CD8-positive, alpha-beta memory T cell (primary cell): ENCODE results near the gene PCNX4. TPM values are rescaled to one million over a fixed set of nuclear protein-coding genes. Genes with fewer than 3 reads are reported as not detected.
A peak's percentile ranks its signal among the peaks of the same experiment; 100 is the strongest.
"Not testable (repeated sequence)": the region's sequence is repeated elsewhere in the genome, so short reads cannot be mapped to it uniquely, and the experiment has no call there.

Experiments used
- CTCF ChIA-PET: fragments of 350-600 bp; sonication (Branson Sonifier 250); formaldehyde crosslinking; loops from one replicate; lab custom pipeline; 2021; ENCODE audit warnings: antibody characterized with exemption; lab: Charles Lee
- POLR2A ChIA-PET: fragments of 350-600 bp; sonication (Branson Sonifier 250); formaldehyde crosslinking; loops from one replicate; lab custom pipeline; 2021; ENCODE audit warnings: antibody characterized with exemption; lab: Charles Lee
- DNase-seq, 5 donors: peaks; one replicate each; pipeline versions ENCODE4 v3.0.0 to v3.0.0-alpha.2; 2020 to 2022; ENCODE audit warnings: mixed read lengths in 1 of 5
- H3K27ac ChIP-seq: one replicate; pipeline ENCODE4 v1.7.0; 2013; ENCODE audit warnings: low read depth, mild to moderate bottlenecking, low read length, moderate library complexity
- H3K27me3 ChIP-seq: 2 replicates; pipeline ENCODE4 v1.7.0; 2013; ENCODE audit warnings: low read length, mild to moderate bottlenecking; ENCODE audit not compliant: insufficient read depth, poor library complexity, severe bottlenecking
- H3K36me3 ChIP-seq: 2 replicates; pipeline ENCODE4 v1.7.0; 2013; ENCODE audit warnings: mild to moderate bottlenecking, low read length, moderate library complexity; ENCODE audit not compliant: insufficient read depth
- H3K4me1 ChIP-seq: 2 replicates; pipeline ENCODE4 v1.7.0; 2013; ENCODE audit warnings: mild to moderate bottlenecking, low read length, moderate library complexity; ENCODE audit not compliant: insufficient read depth
- H3K4me3 ChIP-seq: 2 replicates; pipeline ENCODE4 v1.7.0; 2013; ENCODE audit warnings: mild to moderate bottlenecking, low read length
- H3K9me3 ChIP-seq: 2 replicates; pipeline ENCODE4 v1.7.0; 2013; ENCODE audit warnings: mild to moderate bottlenecking, low read length
- H3K27ac Mint-ChIP-seq, 8 donors: one replicate each; pipeline ENCODE4 v1.8.0; 2020 to 2021; ENCODE audit warnings: mixed read lengths in 8 of 8, mild to moderate bottlenecking in 6 of 8, inconsistent platforms in 3 of 8, moderate library complexity in 3 of 8
- H3K27me3 Mint-ChIP-seq, 2 donors: one replicate each; pipeline ENCODE4 v1.8.0; 2020 to 2021; ENCODE audit warnings: mixed read lengths in 2 of 2, mild to moderate bottlenecking in 1 of 2, moderate library complexity in 1 of 2
- H3K36me3 Mint-ChIP-seq, 3 donors: one replicate each; pipeline ENCODE4 v1.8.0; 2020 to 2021; ENCODE audit warnings: mixed read lengths in 3 of 3, inconsistent platforms in 1 of 3, mild to moderate bottlenecking in 1 of 3
- H3K4me1 Mint-ChIP-seq, 3 donors: one replicate each; pipeline ENCODE4 v1.8.0; 2020 to 2021; ENCODE audit warnings: mixed read lengths in 3 of 3, inconsistent platforms in 1 of 3, mild to moderate bottlenecking in 1 of 3
- H3K4me3 Mint-ChIP-seq, 7 donors: one replicate each; pipeline ENCODE4 v1.8.0; 2020 to 2021; ENCODE audit warnings: mixed read lengths in 7 of 7, mild to moderate bottlenecking in 6 of 7, moderate library complexity in 4 of 7, inconsistent platforms in 2 of 7
- H3K9me3 Mint-ChIP-seq, 5 donors: one replicate each; pipeline ENCODE4 v1.8.0; 2020 to 2022; ENCODE audit warnings: mixed read lengths in 5 of 5, mild to moderate bottlenecking in 3 of 5, moderate library complexity in 2 of 5, inconsistent platforms in 1 of 5
- polyA plus RNA-seq: library from polyadenylated mRNA; unstranded; fragments of 300-500 nt; fragmentation: Illumina TruSeq; gene quantifications from one replicate; pipeline ENCODE4 v1.2.3, GENCODE V29; 2021
- total RNA-seq, 2 experiments: library from RNA; stranded (reverse); gene quantifications; one replicate each; pipeline ENCODE4 v1.2.3, GENCODE V29; 2021

PCNX4 gene
- total RNA-seq (10 to 100 TPM; 38.8 to 43.5 TPM), polyA plus RNA-seq (21.4 TPM)

DNA sequence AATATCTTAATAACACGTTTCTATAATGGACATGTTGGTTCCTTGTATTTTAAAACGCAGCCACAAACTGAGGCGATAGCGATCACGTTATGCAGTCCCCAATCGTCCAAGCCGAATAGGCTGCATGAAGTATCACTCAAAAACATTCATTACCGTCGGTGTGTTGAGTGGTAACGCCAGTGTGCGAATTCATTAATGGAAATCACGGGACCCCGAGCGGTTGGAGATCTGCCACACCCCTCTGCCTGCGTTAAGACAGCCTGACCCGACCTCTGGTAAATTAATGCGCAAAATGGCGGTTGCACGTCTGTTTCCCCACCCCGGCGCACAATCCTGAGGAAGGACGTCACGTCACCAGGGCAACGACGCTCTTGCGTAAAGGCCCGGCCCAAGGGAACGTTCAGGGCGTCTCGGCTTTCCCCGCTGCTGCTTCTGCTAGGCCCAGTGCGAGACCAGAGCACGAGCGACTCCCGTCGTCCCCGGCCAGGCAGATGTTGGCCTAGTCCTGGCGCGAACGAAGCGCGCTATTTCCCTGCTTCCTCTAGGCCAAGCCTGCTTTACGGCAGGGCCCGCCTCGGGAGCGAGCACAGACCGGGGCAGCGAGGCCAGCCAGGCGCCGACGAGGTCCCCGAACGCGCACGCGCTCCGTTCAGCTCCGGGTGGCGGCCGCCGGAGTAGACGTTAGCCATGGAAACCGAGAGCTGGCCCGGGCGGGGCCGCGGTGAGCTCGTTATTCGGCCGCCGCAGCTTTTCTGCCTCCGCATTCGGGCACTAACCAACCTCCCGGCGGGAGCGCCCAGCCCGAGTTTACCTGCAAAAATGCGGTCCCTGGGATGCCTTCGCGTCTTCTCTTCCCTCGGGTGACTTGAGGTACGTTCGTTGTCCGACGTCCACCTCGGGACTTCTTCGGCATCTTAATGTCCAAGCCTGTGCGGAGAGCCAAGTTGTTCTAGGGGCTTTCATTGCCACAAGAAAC is at the start of gene PCNX4:
Gene PCNX4 (plus strand): TSS at position 374 of the 976 bp plus-strand sequence. CDS start 15,716 bp downstream, outside the sequence.
- Histone ChIP-seq H3K27ac (peak within 1 kb of the TSS; percentile 90), H3K27me3 (no peaks in the 10 kb centered on the region), H3K9me3 (no peaks in the 10 kb centered on the region), H3K4me1 (peaks cover 28% of the 10 kb centered on the region), H3K4me3 (peak within 1 kb of the TSS; percentile 90), H3K36me3 (no peaks in the 10 kb centered on the region)
- peak within 1 kb of the TSS; percentile 85 to 99 (median 95) for H3K27ac Mint-ChIP-seq
- H3K36me3 Mint-ChIP-seq, result peaks cover 0 to 18% (median 0%) of the 10 kb centered on the region in 3 donors
- peak within 1 kb of the TSS; percentile 86 to 96 (median 93) for H3K4me3 Mint-ChIP-seq
- H3K27me3 Mint-ChIP-seq, result peaks cover 0 to 3% of the 10 kb centered on the region in 2 donors
- ChIA-PET POLR2A (interaction anchor here (0.9 to 3.4 kb wide), 6 partner anchors 67 to 157 kb away, joined by 3 to 15 read pairs (median 4); partner anchors contain the start of genes DHRS7 and PPM1A), CTCF (interaction anchor here (0.7 to 2.9 kb wide), 6 partner anchors 24 to 127 kb away, joined by 4 to 16 read pairs (median 5); partner anchors contain the start of gene DHRS7)
- DNase-seq, result peak; percentile 90 to 97 (median 95)
- peaks cover 39 to 54% (median 48%) of the 10 kb centered on the region in 3 donors for H3K4me1 Mint-ChIP-seq
- H3K9me3 Mint-ChIP-seq, result no peaks in the 10 kb centered on the region

GRCh38 chr14:60047976-60048375 is 43.7 kb upstream of the PCNX4 start:
- H3K9me3 Mint-ChIP-seq, result peaks cover 12 to 29% (median 20%) of the 10 kb centered on the region in 5 donors
- H3K4me3 ChIP-seq, POLR2A ChIA-PET, H3K36me3 ChIP-seq, CTCF ChIA-PET, H3K4me1 ChIP-seq, H3K4me3 Mint-ChIP-seq, H3K27ac ChIP-seq, H3K27me3 ChIP-seq, H3K9me3 ChIP-seq: not testable (repeated sequence)
- peaks cover 37 to 62% of the 10 kb centered on the region in 2 donors for H3K27me3 Mint-ChIP-seq
- peaks cover 12 to 21% (median 20%) of the 10 kb centered on the region in 3 donors for H3K4me1 Mint-ChIP-seq
- DNase-seq, result peak in 2 of 5 donors; percentile 1 to 55
- H3K36me3 Mint-ChIP-seq, result peaks cover 0 to 17% (median 1%) of the 10 kb centered on the region in 3 donors
- peak overlapping the region in 1 of 8 donors; percentile 5 for H3K27ac Mint-ChIP-seq

- Histone ChIP-seq H3K27me3 (no peaks in the 10 kb centered on the region), H3K27ac (no peak overlapping the region), H3K9me3 (no peaks in the 10 kb centered on the region), H3K4me3 (no peak overlapping the region), H3K36me3 (no peaks in the 10 kb centered on the region), H3K4me1 (peaks cover 8% of the 10 kb centered on the region)
- peak overlapping the region in 5 of 7 donors; percentile 12 to 53 (median 42) for H3K4me3 Mint-ChIP-seq
- peaks cover 34 to 48% of the 10 kb centered on the region in 2 donors for H3K27me3 Mint-ChIP-seq
- H3K36me3 Mint-ChIP-seq, result no peaks in the 10 kb centered on the region
- POLR2A ChIA-PET, result interaction anchor here (0.6 kb wide), 1 partner anchor 41 kb away, joined by 3 read pairs; no protein-coding TSS in a partner anchor
- peaks cover 12 to 21% (median 20%) of the 10 kb centered on the region in 3 donors for H3K4me1 Mint-ChIP-seq
- peak in 2 of 5 donors; percentile 2 to 44 for DNase-seq
- H3K27ac Mint-ChIP-seq, result no peak overlapping the region
- CTCF ChIA-PET, result no interaction called here
- H3K9me3 Mint-ChIP-seq, result peaks cover 0 to 6% (median 0%) of the 10 kb centered on the region in 5 donors
Measured at GRCh38 chr14:60051721-60052221, 40.0 kb upstream of the PCNX4 start.

DNA sequence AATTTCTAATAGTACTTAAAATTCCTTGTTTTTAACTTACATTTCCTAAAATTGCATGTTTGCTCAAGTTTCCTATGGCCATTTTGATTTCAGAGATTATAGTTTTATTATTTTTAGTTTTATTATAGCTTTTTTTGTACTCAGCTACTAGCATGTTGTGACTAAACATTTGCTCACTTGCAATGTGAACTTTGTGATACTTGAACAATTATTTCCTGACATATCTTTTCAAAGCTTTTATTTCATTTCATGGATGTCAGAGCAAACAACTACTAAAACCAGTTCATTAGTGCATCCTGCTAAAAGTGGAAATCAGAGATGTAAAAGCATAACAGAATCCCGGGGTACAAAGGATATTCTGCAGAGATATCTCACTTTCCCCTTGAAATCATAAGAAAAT is 33.6 kb upstream of the PCNX4 start:
- no peaks in the 10 kb centered on the region for H3K27me3 ChIP-seq
- Mint-ChIP-seq H3K27ac (no peak overlapping the region), H3K4me3 (no peak overlapping the region), H3K4me1 (no peaks in the 10 kb centered on the region), H3K36me3 (no peaks in the 10 kb centered on the region), H3K9me3 (peaks cover 0 to 5% (median 0%) of the 10 kb centered on the region in 5 donors), H3K27me3 (peaks cover 14 to 45% of the 10 kb centered on the region in 2 donors)
- no peak overlapping the region for H3K27ac ChIP-seq
- H3K9me3 ChIP-seq, result no peaks in the 10 kb centered on the region
- no peaks in the 10 kb centered on the region for H3K4me1 ChIP-seq
- no peak overlapping the region for H3K4me3 ChIP-seq
- POLR2A ChIA-PET, result no interaction called here
- CTCF ChIA-PET, result no interaction called here
- no peaks in the 10 kb centered on the region for H3K36me3 ChIP-seq
- no peak for DNase-seq

DNA sequence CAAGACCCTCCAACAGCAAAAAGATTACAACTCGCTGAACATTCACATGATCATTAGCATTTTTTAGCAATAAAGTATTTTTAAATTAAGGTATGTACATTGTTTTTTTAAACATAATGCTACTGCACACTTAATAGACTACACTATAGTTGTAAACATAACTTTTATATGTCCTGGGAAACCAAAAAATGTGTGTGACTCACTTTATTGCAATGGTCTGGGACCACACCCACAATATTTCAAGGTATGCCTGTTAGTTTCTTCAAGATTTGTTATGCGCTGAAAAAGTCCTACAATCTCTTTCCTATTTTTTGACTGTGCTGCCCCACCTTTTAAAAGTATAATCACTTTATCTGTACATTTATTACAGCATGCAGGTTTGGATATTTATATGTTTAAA is 30.4 kb upstream of the PCNX4 start:
- CTCF ChIA-PET, result interaction anchor here (1.4 to 2.1 kb wide), 3 partner anchors 97 to 123 kb away, joined by 6 to 10 read pairs (median 6); partner anchors contain the start of gene DHRS7

GRCh38 chr14:60064491-60065072 is 27.1 kb upstream of the PCNX4 start:
- Mint-ChIP-seq H3K9me3 (no peaks in the 10 kb centered on the region), H3K27me3 (peaks cover 2 to 17% of the 10 kb centered on the region in 2 donors), H3K4me3 (no peak overlapping the region), H3K36me3 (no peaks in the 10 kb centered on the region), H3K27ac (no peak overlapping the region), H3K4me1 (no peaks in the 10 kb centered on the region)
- H3K4me3 ChIP-seq, result no peak overlapping the region
- POLR2A ChIA-PET, result no interaction called here
- no peaks in the 10 kb centered on the region for H3K4me1 ChIP-seq
- DNase-seq, result peak in 2 of 5 donors; percentile 23 to 29
- H3K36me3 ChIP-seq, result no peaks in the 10 kb centered on the region
- no peaks in the 10 kb centered on the region for H3K9me3 ChIP-seq
- H3K27ac ChIP-seq, result no peak overlapping the region
- CTCF ChIA-PET, result interaction anchor here (0.6 to 4.9 kb wide), 8 partner anchors 10 to 936 kb away, joined by 3 to 71 read pairs (median 4); partner anchors contain the start of genes DHRS7 and PCNX4
- H3K27me3 ChIP-seq, result no peaks in the 10 kb centered on the region

More for the DNA sequence above, 30.4 kb upstream of the PCNX4 start:
- Histone ChIP-seq H3K27ac (no peak overlapping the region), H3K4me3 (no peak overlapping the region), H3K4me1 (no peaks in the 10 kb centered on the region), H3K36me3 (no peaks in the 10 kb centered on the region), H3K9me3 (no peaks in the 10 kb centered on the region), H3K27me3 (no peaks in the 10 kb centered on the region)
- H3K4me1 Mint-ChIP-seq, result no peaks in the 10 kb centered on the region
- POLR2A ChIA-PET, result no interaction called here
- no peak overlapping the region for H3K4me3 Mint-ChIP-seq
- H3K9me3 Mint-ChIP-seq, result no peaks in the 10 kb centered on the region
- H3K27me3 Mint-ChIP-seq, result peaks cover 2 to 28% of the 10 kb centered on the region in 2 donors
- no peak for DNase-seq
- no peaks in the 10 kb centered on the region for H3K36me3 Mint-ChIP-seq
- no peak overlapping the region for H3K27ac Mint-ChIP-seq

DNA sequence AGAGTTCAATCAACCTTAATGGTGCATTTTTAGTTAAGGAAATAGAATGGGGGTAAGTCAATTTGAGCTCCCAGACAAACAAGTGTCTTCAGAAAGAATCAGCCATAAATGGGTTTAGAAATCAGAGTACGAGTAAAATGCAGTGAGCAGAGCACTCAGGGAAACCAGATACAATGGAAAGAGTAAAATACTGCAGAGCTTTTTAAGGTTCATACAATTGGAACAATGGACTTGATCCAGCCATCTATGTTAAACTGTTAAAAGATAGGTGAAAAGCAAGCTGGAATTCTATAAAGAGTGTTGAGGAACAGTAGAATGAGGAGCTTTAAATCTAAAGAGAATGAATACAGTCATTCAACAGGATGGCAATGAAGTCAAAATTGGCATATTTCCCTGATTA is 23.8 kb upstream of the PCNX4 start:
- Histone ChIP-seq H3K36me3 (no peaks in the 10 kb centered on the region), H3K4me3 (no peak overlapping the region), H3K4me1 (no peaks in the 10 kb centered on the region), H3K27me3 (no peaks in the 10 kb centered on the region), H3K9me3 (no peaks in the 10 kb centered on the region), H3K27ac (no peak overlapping the region)
- H3K27ac Mint-ChIP-seq, result no peak overlapping the region
- no peak overlapping the region for H3K4me3 Mint-ChIP-seq
- H3K4me1 Mint-ChIP-seq, result no peaks in the 10 kb centered on the region
- ChIA-PET CTCF (interaction anchor here (1.7 to 4.9 kb wide), 3 partner anchors 96 to 264 kb away, joined by 4 to 71 read pairs (median 23); partner anchors contain the start of gene DHRS7), POLR2A (no interaction called here)
- H3K27me3 Mint-ChIP-seq, result no peaks in the 10 kb centered on the region
- no peak for DNase-seq
- H3K9me3 Mint-ChIP-seq, result no peaks in the 10 kb centered on the region
- no peaks in the 10 kb centered on the region for H3K36me3 Mint-ChIP-seq
